ENCODE data around the gene LIN52. TPM values are rescaled to one million over a fixed set of nuclear protein-coding genes. Genes with fewer than 3 reads are reported as not detected.

Gene LIN52
- total RNA-seq, 2 experiments from 2014 or later, result 5.4 to 6.8 TPM

GRCh38 chr14:74231784-74232183 lies 147.0 kb downstream of the LIN52 start:
- CTCF ChIA-PET, result no interaction called here
- peaks cover 5% of the 10 kb centered on the region for H3K9me3 Mint-ChIP-seq
- intact Hi-C loops (cut with DNase I, micrococcal nuclease), result no loop called here
- peaks cover 5 to 14% of the 10 kb centered on the region in 2 experiments for H3K9me3 ChIP-seq (ENCODE audit: control insufficient read depth in 1 of 2, insufficient read depth in 1 of 2, low read length in 2 of 2)
- no peak overlapping the region for H3K4me3 ChIP-seq (ENCODE audit: low read length)
- no peaks in the 10 kb centered on the region for H3K4me1 Mint-ChIP-seq (ENCODE audit: low read depth)
- ATAC-seq (ENCODE audit: poor library complexity) (no peak), DNase-seq (no peak)
- no peak overlapping the region for H3K27ac Mint-ChIP-seq
- H3K36me3 Mint-ChIP-seq (ENCODE audit: low read depth), result no peaks in the 10 kb centered on the region
- peaks cover 72% of the 10 kb centered on the region for H3K27me3 Mint-ChIP-seq
- H3K4me1 ChIP-seq (ENCODE audit: insufficient read depth, low read length), result no peaks in the 10 kb centered on the region
- TF ChIP-seq CTCF (IDR thresholded peaks at IDR 0.05), result no peak
- no peak overlapping the region for H3K27ac ChIP-seq (ENCODE audit: low read depth in 1 of 2, low read length in 2 of 2)
- peaks cover 4% of the 10 kb centered on the region in 2 experiments for H3K27me3 ChIP-seq (ENCODE audit: control insufficient read depth in 1 of 2, insufficient read depth in 2 of 2, low read length in 2 of 2)
- H3K36me3 ChIP-seq (ENCODE audit: insufficient read depth, low read length), result no peaks in the 10 kb centered on the region
- H3K4me3 Mint-ChIP-seq, result no peak overlapping the region
- POLR2A ChIA-PET, result no interaction called here

- no peak for DNase-seq
- H3K9me3 Mint-ChIP-seq, result peaks cover 5% of the 10 kb centered on the region
- peaks cover 5% of the 10 kb centered on the region for H3K4me1 ChIP-seq (ENCODE audit: insufficient read depth, low read length)
- no peak overlapping the region for H3K27ac ChIP-seq (ENCODE audit: low read depth in 1 of 2, low read length in 2 of 2)
- intact Hi-C loops (cut with DNase I, micrococcal nuclease), result no loop called here
- peaks cover under 1% of the 10 kb centered on the region for H3K4me1 Mint-ChIP-seq (ENCODE audit: low read depth)
- H3K27me3 Mint-ChIP-seq, result peaks cover 66% of the 10 kb centered on the region
- no peak overlapping the region for H3K4me3 ChIP-seq (ENCODE audit: low read length)
- no peak for TF ChIP-seq CTCF (IDR thresholded peaks at IDR 0.05)
- H3K4me3 Mint-ChIP-seq, result no peak overlapping the region
- H3K27ac Mint-ChIP-seq, result no peak overlapping the region
- H3K36me3 Mint-ChIP-seq (ENCODE audit: low read depth), result no peaks in the 10 kb centered on the region
- ChIA-PET CTCF (no interaction called here), POLR2A (no interaction called here)
- H3K9me3 ChIP-seq (ENCODE audit: control insufficient read depth in 1 of 2, insufficient read depth in 1 of 2, low read length in 2 of 2), result peaks cover 5 to 25% of the 10 kb centered on the region in 2 experiments
- no peaks in the 10 kb centered on the region for H3K36me3 ChIP-seq (ENCODE audit: insufficient read depth, low read length)
- ATAC-seq (ENCODE audit: poor library complexity), result no peak
- peaks cover 17 to 31% of the 10 kb centered on the region in 2 experiments for H3K27me3 ChIP-seq (ENCODE audit: control insufficient read depth in 1 of 2, insufficient read depth in 2 of 2, low read length in 2 of 2)
Observed at GRCh38 chr14:74235017-74235416, 150.3 kb downstream of the LIN52 start.

GRCh38 chr14:74237441-74237840 lies 152.7 kb downstream of the LIN52 start:
- Histone ChIP-seq H3K27ac (ENCODE audit: low read depth in 1 of 2, low read length in 2 of 2) (no peak overlapping the region), H3K4me3 (ENCODE audit: low read length) (no peak overlapping the region), H3K4me1 (ENCODE audit: insufficient read depth, low read length) (peaks cover 28% of the 10 kb centered on the region), H3K36me3 (ENCODE audit: insufficient read depth, low read length) (no peaks in the 10 kb centered on the region), H3K9me3 (ENCODE audit: control insufficient read depth in 1 of 2, insufficient read depth in 1 of 2, low read length in 2 of 2) (peaks cover 0 to 29% of the 10 kb centered on the region in 2 experiments), H3K27me3 (ENCODE audit: control insufficient read depth in 1 of 2, insufficient read depth in 2 of 2, low read length in 2 of 2) (peaks cover 40 to 55% of the 10 kb centered on the region in 2 experiments)
- intact Hi-C loops (cut with DNase I, micrococcal nuclease), result no loop called here
- Mint-ChIP-seq H3K27me3 (peaks cover 74% of the 10 kb centered on the region), H3K4me3 (no peak overlapping the region), H3K9me3 (peaks cover 2% of the 10 kb centered on the region), H3K4me1 (ENCODE audit: low read depth) (peaks cover 20% of the 10 kb centered on the region), H3K36me3 (ENCODE audit: low read depth) (no peaks in the 10 kb centered on the region), H3K27ac (no peak overlapping the region)
- TF ChIP-seq CTCF (IDR thresholded peaks at IDR 0.05), result no peak
- no peak for DNase-seq
- CTCF ChIA-PET, result no interaction called here
- POLR2A ChIA-PET, result no interaction called here
- no peak for ATAC-seq (ENCODE audit: poor library complexity)

Data from CD4-positive, alpha-beta T cell (primary cell).